ENCODE results near the gene TECPR2.

TECPR2 gene

DNA sequence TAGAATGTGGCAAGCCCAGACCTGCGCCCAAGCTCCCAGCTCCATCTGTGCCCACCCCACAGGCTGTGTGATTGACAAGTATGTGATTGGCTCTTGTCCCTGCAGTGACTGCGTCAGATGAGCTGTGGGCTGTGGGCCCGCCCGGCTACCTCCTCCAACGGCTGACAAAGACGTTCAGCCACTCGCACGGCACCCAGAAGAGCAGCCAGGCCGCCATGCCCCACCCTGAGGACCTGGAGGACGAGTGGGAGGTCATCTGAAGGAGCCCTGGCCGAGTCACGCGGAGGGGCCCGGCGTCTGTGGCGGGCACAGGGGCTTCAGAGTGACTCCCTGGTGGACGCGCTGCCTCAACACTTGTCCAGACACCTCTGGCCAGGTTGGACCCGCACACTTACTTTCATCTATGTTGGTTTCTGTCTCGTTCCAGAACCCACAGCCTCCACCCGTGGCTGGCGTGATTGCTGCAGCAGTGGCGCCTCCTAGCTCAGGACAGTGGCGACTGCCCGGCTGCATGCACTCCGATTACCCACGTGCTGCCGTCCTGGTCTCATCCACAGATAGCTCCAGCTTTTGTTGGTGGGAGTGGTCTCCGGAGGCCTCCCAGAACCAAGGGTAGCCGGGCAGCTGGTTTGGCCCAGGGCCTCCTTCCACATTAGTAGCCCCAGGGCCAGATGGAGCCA is 135.4 kb downstream of the TECPR2 start:
- no peak for DNase-seq

DNA sequence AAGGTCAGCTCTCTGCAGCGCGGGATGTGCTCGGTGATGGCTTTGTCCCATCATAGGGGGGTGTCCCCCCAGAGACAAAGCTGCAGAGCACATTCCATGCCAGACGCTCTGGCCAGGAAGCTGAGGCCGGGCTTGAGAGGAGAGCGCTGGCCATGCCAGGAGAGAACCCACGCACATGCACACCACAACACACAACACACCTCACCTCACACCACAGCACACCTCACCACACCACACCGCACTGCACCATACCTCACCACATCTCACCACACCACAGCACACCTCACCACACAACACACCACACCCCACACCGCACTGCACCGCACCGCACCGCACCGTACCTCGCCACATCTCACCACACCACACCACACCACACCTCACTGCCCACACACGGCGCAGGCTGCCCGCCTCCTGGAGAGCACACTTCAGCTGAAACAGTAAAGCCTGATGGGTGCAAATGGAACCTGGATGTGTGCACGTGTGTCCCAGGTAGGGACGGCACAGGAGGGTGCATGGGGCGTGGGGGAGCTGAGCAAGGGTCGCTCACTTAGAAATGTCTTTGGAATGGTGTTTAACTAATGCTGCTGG is 136.0 kb downstream of the TECPR2 start:
- no peak for DNase-seq

DNA sequence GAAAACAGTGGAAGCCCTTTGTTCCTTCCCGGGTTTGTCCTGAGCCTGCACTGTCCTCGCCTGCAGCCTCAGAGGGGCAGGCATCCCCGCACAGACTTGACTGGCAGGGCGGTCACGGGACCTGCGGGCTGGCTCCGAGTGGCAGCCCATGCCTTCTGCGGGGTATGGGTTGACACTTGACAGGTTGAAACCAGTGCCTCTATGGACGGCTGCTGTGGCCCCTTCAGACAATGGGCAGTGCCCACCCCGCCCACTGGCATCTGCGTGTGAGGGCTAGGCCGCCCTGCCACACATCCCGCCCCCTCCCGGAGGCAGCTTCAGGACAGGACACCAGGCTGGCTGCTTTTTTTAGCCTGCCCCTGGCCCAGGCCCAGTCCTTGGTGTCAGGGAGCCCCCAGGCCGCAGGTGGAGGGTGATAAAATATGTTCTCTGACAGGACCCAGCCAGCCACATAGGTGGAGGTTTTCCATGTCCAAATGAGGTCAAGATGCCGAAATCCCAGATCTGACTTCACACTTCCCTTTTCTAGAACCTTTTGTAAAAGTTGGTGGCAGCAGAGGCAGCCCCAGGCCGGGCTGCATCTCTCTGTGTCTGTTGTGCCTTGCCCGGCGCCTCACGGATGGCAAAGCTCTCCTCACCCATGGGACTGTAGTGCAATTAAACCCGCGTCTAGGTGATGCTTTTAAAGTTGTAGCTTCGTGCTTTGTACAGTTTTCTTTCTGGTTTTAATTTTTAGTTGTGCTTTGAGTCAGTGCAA is 136.8 kb downstream of the TECPR2 start:
- DNase-seq = no peak

DNA sequence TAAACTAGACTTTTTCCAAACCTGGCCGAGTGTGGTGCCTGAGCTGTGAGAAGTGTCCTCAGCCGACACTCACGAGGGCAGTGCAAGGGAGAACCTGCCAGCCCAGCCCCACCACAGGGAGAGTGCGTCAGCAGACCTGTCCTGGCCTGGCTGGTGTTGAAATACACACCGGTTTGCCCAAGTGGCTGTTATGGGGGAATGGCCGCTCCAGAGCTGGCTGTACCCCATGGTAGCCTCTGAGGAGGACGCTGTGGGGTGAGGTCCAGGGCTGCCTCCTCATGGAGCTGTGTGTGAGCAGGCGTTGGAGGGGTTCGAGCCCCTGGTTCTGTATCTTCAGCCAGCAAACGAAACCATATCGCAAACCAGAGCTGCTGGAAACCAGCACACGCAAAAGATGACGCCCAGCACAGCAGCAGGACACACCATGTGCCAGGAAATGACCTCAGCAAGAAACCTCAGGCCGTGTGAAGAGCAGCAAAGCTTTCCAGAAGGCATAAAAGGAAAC is 137.5 kb downstream of the TECPR2 start:
- peak; percentile 68 for DNase-seq

- DNase-seq = no peak
Measured at GRCh38 chr14:102500713-102501112, 138.0 kb downstream of the TECPR2 start.

GRCh38 chr14:102501751-102502315 is 139.1 kb downstream of the TECPR2 start:
- DNase-seq = no peak

DNA sequence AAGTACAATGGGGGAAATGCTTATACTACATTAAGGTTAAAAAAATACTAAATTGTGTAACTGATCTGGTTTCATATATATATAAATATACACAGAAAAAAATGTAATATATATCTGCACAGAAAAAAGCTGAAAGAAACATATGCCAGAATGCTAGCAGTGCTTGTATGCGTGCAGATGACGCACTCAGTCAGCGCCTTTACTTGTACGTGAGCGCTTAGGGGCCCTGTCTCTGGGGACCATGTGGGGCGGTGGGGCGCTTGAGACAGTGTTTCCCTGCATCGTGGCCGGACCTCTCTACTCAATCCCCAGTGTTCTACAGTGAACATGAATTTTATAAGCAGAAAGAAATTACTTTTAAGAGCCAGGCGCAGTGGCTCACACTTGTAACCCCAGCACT is 139.8 kb downstream of the TECPR2 start:
- no peak for DNase-seq

DNA sequence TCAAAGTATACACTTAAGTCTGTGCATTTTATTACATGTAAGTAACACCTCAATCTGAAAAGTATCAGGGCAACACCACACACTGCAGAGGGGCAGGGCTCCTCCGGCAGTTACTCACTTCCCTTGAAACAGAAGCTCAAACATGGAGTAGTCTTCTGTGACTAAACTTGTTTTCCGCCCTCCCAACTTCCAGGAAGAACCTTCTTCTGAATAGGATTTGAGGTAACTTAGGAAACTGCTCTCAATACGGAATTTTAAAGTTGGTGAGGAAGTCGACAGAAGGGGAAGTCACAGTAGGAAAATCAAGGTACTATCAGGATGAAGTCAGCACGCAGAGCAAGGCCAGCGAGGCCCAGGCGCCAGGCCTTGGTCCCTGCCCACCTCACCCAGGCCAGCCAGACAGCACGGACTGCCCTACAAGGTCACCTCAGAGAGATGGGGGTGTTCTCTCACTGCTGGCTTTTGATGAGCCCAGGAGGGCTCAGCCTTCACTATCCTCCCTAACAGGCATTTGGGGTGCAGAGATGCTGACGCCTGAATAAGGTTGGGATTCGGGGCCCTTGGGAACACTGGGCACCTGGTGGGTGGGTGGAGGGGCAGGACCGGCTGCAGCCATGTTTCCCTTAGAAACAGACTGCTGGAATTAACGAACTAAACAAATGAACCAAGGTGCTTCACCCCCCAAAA is 141.0 kb downstream of the TECPR2 start:
- no peak for DNase-seq

DNA sequence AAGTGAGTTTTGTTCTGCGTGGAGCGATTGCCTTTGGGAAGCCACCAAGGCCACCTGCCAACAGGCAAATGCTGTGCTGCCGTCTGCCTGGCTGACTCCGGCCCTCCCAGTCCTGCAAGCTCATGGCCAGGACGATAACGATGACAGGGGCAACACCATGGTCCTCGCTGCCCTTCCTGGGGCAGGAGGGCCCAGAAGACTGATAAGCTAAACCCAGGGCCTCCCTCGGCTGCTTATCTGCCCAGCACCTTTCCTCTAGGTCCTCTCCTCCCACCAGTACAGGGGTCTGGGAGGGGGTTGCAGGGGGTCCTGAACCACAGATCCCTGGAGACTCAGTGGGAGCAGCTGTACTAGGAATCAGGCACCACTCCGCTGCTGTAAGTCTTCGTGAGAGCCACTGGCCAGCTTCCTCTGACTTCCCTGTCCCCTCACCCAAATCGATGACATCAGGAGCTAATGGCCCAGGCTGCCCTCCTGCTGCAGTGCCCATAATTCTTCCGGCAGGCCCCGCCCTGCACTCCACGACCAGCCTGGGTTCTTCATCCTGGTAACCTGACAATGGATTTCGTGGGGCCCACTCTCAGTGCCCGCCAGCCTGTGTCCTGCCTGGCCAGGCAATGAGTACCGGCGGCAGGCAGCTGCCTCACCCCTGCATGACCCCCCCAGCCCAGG is 141.7 kb downstream of the TECPR2 start:
- DNase-seq = no peak

GRCh38 chr14:102505000-102505619 is 142.4 kb downstream of the TECPR2 start:
- no peak for DNase-seq

GRCh38 chr14:102505775-102506625 is 143.3 kb downstream of the TECPR2 start:
- DNase-seq = no peak

- no peak for DNase-seq
Measured at GRCh38 chr14:102506626-102506925, 143.8 kb downstream of the TECPR2 start.

GRCh38 chr14:102507081-102507856 is 144.5 kb downstream of the TECPR2 start:
- DNase-seq = no peak

DNA sequence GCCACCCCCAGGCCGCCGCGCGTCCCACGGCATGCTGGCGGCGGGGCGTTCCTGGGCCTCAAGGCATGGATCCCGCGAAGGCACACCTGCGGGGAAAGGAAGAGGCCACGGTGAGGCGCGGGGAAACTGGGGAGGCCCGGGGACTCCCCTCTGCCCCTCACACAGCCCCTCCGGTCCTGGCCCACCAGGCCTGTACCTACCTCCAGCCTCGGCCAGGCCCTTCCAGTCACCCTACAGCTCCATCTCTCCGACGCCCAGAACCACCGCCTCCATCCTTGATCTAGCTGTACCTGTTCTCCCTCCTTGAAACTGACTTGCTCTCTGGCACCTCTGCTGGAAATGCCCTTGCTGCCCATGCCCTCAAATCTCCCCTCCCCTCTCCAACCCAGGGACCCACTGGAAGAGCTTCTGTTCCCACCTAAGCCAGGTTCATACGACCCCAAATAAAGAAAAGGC is 145.1 kb downstream of the TECPR2 start:
- no peak for DNase-seq

- DNase-seq = no peak
Measured at GRCh38 chr14:102508410-102508773, 145.7 kb downstream of the TECPR2 start.

GRCh38 chr14:102508774-102509745 is 146.3 kb downstream of the TECPR2 start:
- DNase-seq = peak; percentile 19

- peak; percentile 93 for DNase-seq
Measured at GRCh38 chr14:102509746-102510615, 147.2 kb downstream of the TECPR2 start, which contains the start of gene ANKRD9. TSS of gene ANKRD9 (minus strand) at chr14:102509776. CDS start at chr14:102507889, 1,887 bp downstream.

Measured in fibroblast of skin of back (primary cell).